Right cardiac atrium (tissue), 5 donors: ENCODE measurements around the gene CAND1. TPM values are rescaled to one million over a fixed set of nuclear protein-coding genes. Genes with fewer than 3 reads are reported as not detected.
A peak's percentile ranks its signal among the peaks of the same experiment; 100 is the strongest.
"Not testable (repeated sequence)": the region's sequence is repeated elsewhere in the genome, so short reads cannot be mapped to it uniquely, and the experiment has no call there.

Experiments used
- ATAC-seq, 2 donors: fragments of 200-7000 bp; cut with Tn5 transposase; one replicate each; pipeline versions ENCODE4 v1.8.0 to v1.9.1; 2020; ENCODE audit warnings: moderate library complexity in 2 of 2, mild to moderate bottlenecking in 1 of 2
- DNase-seq, 3 donors: peaks; one replicate each; pipeline ENCODE4 v3.0.0-alpha.2; 2020
- H3K27ac ChIP-seq: one replicate; pipeline ENCODE4 v1.5.1; 2013; ENCODE audit warnings: mild to moderate bottlenecking, low read length, control low read depth, moderate library complexity
- H3K27me3 ChIP-seq: one replicate; pipeline ENCODE4 v1.6.1; 2013; ENCODE audit not compliant: control insufficient read depth, insufficient read depth
- H3K4me1 ChIP-seq: one replicate; pipeline ENCODE4 v1.6.1; 2013; ENCODE audit warnings: low read length; ENCODE audit not compliant: control insufficient read depth, insufficient read depth
- H3K4me3 ChIP-seq: one replicate; pipeline ENCODE4 v1.5.1; 2013; ENCODE audit warnings: low read length, control low read depth
- H3K9me3 ChIP-seq: one replicate; pipeline ENCODE4 v1.6.1; 2013; ENCODE audit warnings: low read length; ENCODE audit not compliant: control insufficient read depth
- WGBS: extraction: QIAGEN DNeasy Blood & Tissue Kit; methylation state at CpG from one replicate; pipeline ENCODE4 v1.1.7; 2013; 5-methylcytosine and 5-hydroxymethylcytosine counted together
- intact Hi-C, 4 donors: fragments of 100-400 bp; cut with DNase I; formaldehyde crosslinking; loops; one replicate each; pipeline versions ENCODE4 v1.11.0 to v1.14.0; 2022 to 2023
- polyA plus RNA-seq: library from polyadenylated mRNA; stranded (reverse); fragments of 200-250 nt; gene quantifications from one replicate; pipeline ENCODE4 v1.2.3, GENCODE V29; 2013
- total RNA-seq, 4 donors: library from RNA; stranded (reverse); fragmentation: NEBNext Ultra II Directional; extraction: Animal tissue kit (Norgen Biotek cat#: 25700); gene quantifications; one replicate each; pipeline ENCODE4 v1.2.1, GENCODE V29; 2021
- donor health status: healthy with polysubstance abuse.
- donor health status: DM: no; HTN: yes; CAD: no.
- donor health status: DM: no; HTN: no; CAD: no.
- donor health status: DM: no; HTN: yes; CAD: no; lungs with severe emphysema.
- donor health status: DM: yes; HTN: yes; CAD: no.

Gene CAND1
- total and polyA plus RNA-seq, 5 donors: 12.9 to 72.6 (median 53.3) TPM

GRCh38 chr12:67339530-67339929 is 70.4 kb downstream of the CAND1 start:
- DNase-seq (no peak), ATAC-seq (no peak)
- intact Hi-C loops: no loop called here
- Histone ChIP-seq H3K9me3 (no peaks in the 10 kb centered on the region), H3K4me1 (no peaks in the 10 kb centered on the region), H3K27me3 (no peaks in the 10 kb centered on the region), H3K27ac (no peak overlapping the region), H3K4me3 (no peak overlapping the region)
- WGBS: 89% methylated on average over 1 of the region's 1 CpG

- H3K27me3 ChIP-seq, DNase-seq, H3K4me1 ChIP-seq, intact Hi-C loops, H3K27ac ChIP-seq, H3K9me3 ChIP-seq, H3K4me3 ChIP-seq, ATAC-seq: not testable (repeated sequence)
- WGBS: 93% methylated on average over 14 of the region's 14 CpGs
Observed at GRCh38 chr12:67341086-67341485, 71.9 kb downstream of the CAND1 start.

- no peaks in the 10 kb centered on the region for H3K9me3 ChIP-seq
- intact Hi-C loops: no loop called here
- H3K4me3 ChIP-seq: no peak overlapping the region
- no peak overlapping the region for H3K27ac ChIP-seq
- DNase-seq: no peak
- no peaks in the 10 kb centered on the region for H3K4me1 ChIP-seq
- no peaks in the 10 kb centered on the region for H3K27me3 ChIP-seq
- 96% methylated on average over 2 of the region's 2 CpGs for WGBS
- no peak for ATAC-seq
Observed at GRCh38 chr12:67344979-67345710, 76.0 kb downstream of the CAND1 start.

GRCh38 chr12:67348683-67349082 is 79.5 kb downstream of the CAND1 start:
- no peak overlapping the region for H3K27ac ChIP-seq
- H3K27me3 ChIP-seq: no peaks in the 10 kb centered on the region
- ATAC-seq: no peak
- no peaks in the 10 kb centered on the region for H3K4me1 ChIP-seq
- H3K9me3 ChIP-seq: no peaks in the 10 kb centered on the region
- no peak overlapping the region for H3K4me3 ChIP-seq
- intact Hi-C loops: no loop called here
- WGBS: 87% methylated on average over 2 of the region's 2 CpGs
- DNase-seq: no peak

GRCh38 chr12:67352682-67353081 is 83.5 kb downstream of the CAND1 start:
- Histone ChIP-seq H3K27me3 (no peaks in the 10 kb centered on the region), H3K4me3 (no peak overlapping the region), H3K4me1 (peaks cover 4% of the 10 kb centered on the region), H3K27ac (no peak overlapping the region), H3K9me3 (no peaks in the 10 kb centered on the region)
- intact Hi-C loops: loop anchor here in 3 of 4 donors (10.0 kb wide), 3 partner anchors 62 to 592 kb away; no protein-coding TSS in a partner anchor
- ATAC-seq (no peak), DNase-seq (no peak)
- 61% methylated on average over 2 of the region's 2 CpGs for WGBS

GRCh38 chr12:67354322-67354721 is 85.2 kb downstream of the CAND1 start:
- ATAC-seq: peak; percentile 57 to 70
- peak overlapping the region; percentile 11 for H3K27ac ChIP-seq
- no peaks in the 10 kb centered on the region for H3K27me3 ChIP-seq
- peaks cover 4% of the 10 kb centered on the region for H3K4me1 ChIP-seq
- whole genome bisulfite sequencing: 12% methylated on average over 5 of the region's 5 CpGs
- no peak overlapping the region for H3K4me3 ChIP-seq
- no peaks in the 10 kb centered on the region for H3K9me3 ChIP-seq
- peak in 1 of 3 donors; percentile 35 for DNase-seq
- intact Hi-C loops: loop anchor here in 3 of 4 donors (10.0 kb wide), 3 partner anchors 60 to 590 kb away; no protein-coding TSS in a partner anchor

GRCh38 chr12:67354966-67355365 is 85.8 kb downstream of the CAND1 start:
- Histone ChIP-seq H3K27ac (no peak overlapping the region), H3K4me3 (no peak overlapping the region), H3K4me1 (peaks cover 4% of the 10 kb centered on the region), H3K9me3 (no peaks in the 10 kb centered on the region), H3K27me3 (no peaks in the 10 kb centered on the region)
- DNase-seq (no peak), ATAC-seq (peak in 1 of 2 donors; percentile 15)
- WGBS: 62% methylated on average over 1 of the region's 1 CpG
- intact Hi-C loops: loop anchor here (5.0 to 10.0 kb wide), 4 partner anchors 60 to 590 kb away; no protein-coding TSS in a partner anchor

- ATAC-seq (peak; percentile 71 to 75), DNase-seq (no peak)
- Histone ChIP-seq H3K9me3 (no peaks in the 10 kb centered on the region), H3K4me3 (no peak overlapping the region), H3K27ac (no peak overlapping the region), H3K4me1 (peaks cover 4% of the 10 kb centered on the region), H3K27me3 (no peaks in the 10 kb centered on the region)
- intact Hi-C loops: loop anchor here (5.0 to 10.0 kb wide), 4 partner anchors 59 to 589 kb away; no protein-coding TSS in a partner anchor
- WGBS: 6% methylated on average over 8 of the region's 8 CpGs
Observed at GRCh38 chr12:67355428-67356379, 86.5 kb downstream of the CAND1 start.

GRCh38 chr12:67356380-67356774 is 87.2 kb downstream of the CAND1 start:
- Histone ChIP-seq H3K4me1 (peaks cover 4% of the 10 kb centered on the region), H3K9me3 (no peaks in the 10 kb centered on the region), H3K4me3 (no peak overlapping the region), H3K27ac (no peak overlapping the region), H3K27me3 (no peaks in the 10 kb centered on the region)
- DNase-seq (no peak), ATAC-seq (no peak)
- intact Hi-C loops: loop anchor here (5.0 to 10.0 kb wide), 4 partner anchors 58 to 588 kb away; no protein-coding TSS in a partner anchor
- 6% methylated on average over 1 of the region's 1 CpG for WGBS

GRCh38 chr12:67357376-67358125 is 88.4 kb downstream of the CAND1 start:
- Histone ChIP-seq H3K27ac (no peak overlapping the region), H3K9me3 (no peaks in the 10 kb centered on the region), H3K4me1 (peaks cover 4% of the 10 kb centered on the region), H3K4me3 (no peak overlapping the region), H3K27me3 (no peaks in the 10 kb centered on the region)
- ATAC-seq (no peak), DNase-seq (no peak)
- intact Hi-C loops: loop anchor here (5.0 to 10.0 kb wide), 4 partner anchors 57 to 587 kb away; no protein-coding TSS in a partner anchor
- 67% methylated on average over 7 of the region's 7 CpGs for WGBS
